ENCODE measurements around the gene PAFAH2. TPM values are rescaled to one million over a fixed set of nuclear protein-coding genes. Genes with fewer than 3 reads are reported as not detected.

The PAFAH2 gene
- total RNA-seq, 1 experiment from 2014 or later, result 12.4 TPM

GRCh38 chr1:25959611-25960010, 38.3 kb downstream of the PAFAH2 start:
- Histone ChIP-seq H2BK120ac (ENCODE audit: low read depth, low read length, poor library complexity, severe bottlenecking) (no peak overlapping the region), H4K5ac (ENCODE audit: insufficient read length, low read depth, low read length) (no peak overlapping the region), H3K27ac (ENCODE audit: insufficient read length, low read depth, low read length) (no peak overlapping the region), H3K56ac (ENCODE audit: insufficient read length, low read depth, low read length) (no peak overlapping the region), H3K9ac (ENCODE audit: extremely low read depth, insufficient read length, low read length) (no peak overlapping the region), H2BK5ac (ENCODE audit: insufficient read length, low read length) (no peak overlapping the region), H3K79me1 (ENCODE audit: insufficient read depth, low read depth, low read length, poor library complexity, severe bottlenecking) (no peaks in the 10 kb centered on the region), H4K20me1 (ENCODE audit: control insufficient read depth, insufficient read depth, insufficient read length) (no peaks in the 10 kb centered on the region), H2BK12ac (ENCODE audit: insufficient read length, low read depth, low read length) (no peak overlapping the region), H2BK15ac (ENCODE audit: low read depth, low read length) (no peak overlapping the region), H3K14ac (ENCODE audit: insufficient read depth, low read length) (no peak overlapping the region), H2AFZ (ENCODE audit: low read length) (no peak overlapping the region), H2AK5ac (ENCODE audit: insufficient read length, low read length) (no peak overlapping the region), H3K23ac (ENCODE audit: insufficient read length, low read depth, low read length) (no peak overlapping the region), H3K18ac (ENCODE audit: insufficient read length, low read depth, low read length) (no peak overlapping the region), H3K79me2 (ENCODE audit: insufficient read depth, low read length) (no peaks in the 10 kb centered on the region), H4K8ac (replicated peaks; ENCODE audit: insufficient read length, low read depth, low read length) (no peak overlapping the region), H3K23me2 (ENCODE audit: insufficient read length, low read depth, low read length, poor library complexity, severe bottlenecking) (no peaks in the 10 kb centered on the region), H3K4ac (ENCODE audit: low read depth, low read length) (no peak overlapping the region), H3K4me1 (ENCODE audit: insufficient read depth, low read length) (no peaks in the 10 kb centered on the region), H3K4me2 (ENCODE audit: insufficient read depth, insufficient read length, low read length) (no peak overlapping the region), H2BK20ac (ENCODE audit: low read depth, low read length, poor library complexity, severe bottlenecking) (no peak overlapping the region), H3K27me3 (ENCODE audit: insufficient read depth, low read length) (no peaks in the 10 kb centered on the region), H3K9me3 (ENCODE audit: control insufficient read depth, low read depth, low read length) (no peaks in the 10 kb centered on the region), H4K91ac (ENCODE audit: insufficient read length, low read depth, low read length) (no peak overlapping the region), H3T11ph (ENCODE audit: low read length) (no peak overlapping the region)
- no peak for DNase-seq
- H3K4me3 Mint-ChIP-seq, result no peak overlapping the region
- H3K4me1 Mint-ChIP-seq, result peaks cover 3 to 4% of the 10 kb centered on the region in 2 experiments
- peaks cover 28 to 63% (median 50%) of the 10 kb centered on the region in 3 experiments for H3K36me3 Mint-ChIP-seq (ENCODE audit: insufficient read depth in 1 of 3, low read depth in 3 of 3)
- 0 out of 5 replicates have a peak, but pooled peaks cover 0 to 2% of the 10 kb centered on the region in 2 experiments for H3K9me3 Mint-ChIP-seq
- no peaks in the 10 kb centered on the region for H3K27me3 Mint-ChIP-seq (ENCODE audit: low read depth)
- WGBS (ENCODE audit: extremely low coverage, insufficient read length, low lambda C conversion rate), result no CpG with 5 or more reads among the region's 2 CpGs
- TF ChIP-seq, protein P1, sequence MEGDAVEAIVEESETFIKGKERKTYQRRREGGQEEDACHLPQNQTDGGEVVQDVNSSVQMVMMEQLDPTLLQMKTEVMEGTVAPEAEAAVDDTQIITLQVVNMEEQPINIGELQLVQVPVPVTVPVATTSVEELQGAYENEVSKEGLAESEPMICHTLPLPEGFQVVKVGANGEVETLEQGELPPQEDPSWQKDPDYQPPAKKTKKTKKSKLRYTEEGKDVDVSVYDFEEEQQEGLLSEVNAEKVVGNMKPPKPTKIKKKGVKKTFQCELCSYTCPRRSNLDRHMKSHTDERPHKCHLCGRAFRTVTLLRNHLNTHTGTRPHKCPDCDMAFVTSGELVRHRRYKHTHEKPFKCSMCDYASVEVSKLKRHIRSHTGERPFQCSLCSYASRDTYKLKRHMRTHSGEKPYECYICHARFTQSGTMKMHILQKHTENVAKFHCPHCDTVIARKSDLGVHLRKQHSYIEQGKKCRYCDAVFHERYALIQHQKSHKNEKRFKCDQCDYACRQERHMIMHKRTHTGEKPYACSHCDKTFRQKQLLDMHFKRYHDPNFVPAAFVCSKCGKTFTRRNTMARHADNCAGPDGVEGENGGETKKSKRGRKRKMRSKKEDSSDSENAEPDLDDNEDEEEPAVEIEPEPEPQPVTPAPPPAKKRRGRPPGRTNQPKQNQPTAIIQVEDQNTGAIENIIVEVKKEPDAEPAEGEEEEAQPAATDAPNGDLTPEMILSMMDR (conservative IDR thresholded peaks at IDR 0.05), result no peak
- H3K27ac Mint-ChIP-seq, result no peak overlapping the region

Data from H9 (cell line).